HL-60/S4 treated with retinoic acid at 250 ng/mL for 4 days and 3 days (cell line): ENCODE measurements around the gene TFF2.

Experiments
- in situ Hi-C: fragments of 300-500 bp; cut with MboI; formaldehyde crosslinking; loops from 2 replicates; pipeline ENCODE4 v1.7.0; 2022; ENCODE audit warnings: low sequenced_read_pairs

The TFF2 gene

GRCh38 chr21:42308161-42308913 is 42.5 kb downstream of the TFF2 start:
- in situ Hi-C loops: no loop called here

GRCh38 chr21:42307106-42307505 is 43.7 kb downstream of the TFF2 start:
- in situ Hi-C loops: no loop called here

GRCh38 chr21:42306366-42307035 is 44.3 kb downstream of the TFF2 start:
- in situ Hi-C loops: no loop called here

DNA sequence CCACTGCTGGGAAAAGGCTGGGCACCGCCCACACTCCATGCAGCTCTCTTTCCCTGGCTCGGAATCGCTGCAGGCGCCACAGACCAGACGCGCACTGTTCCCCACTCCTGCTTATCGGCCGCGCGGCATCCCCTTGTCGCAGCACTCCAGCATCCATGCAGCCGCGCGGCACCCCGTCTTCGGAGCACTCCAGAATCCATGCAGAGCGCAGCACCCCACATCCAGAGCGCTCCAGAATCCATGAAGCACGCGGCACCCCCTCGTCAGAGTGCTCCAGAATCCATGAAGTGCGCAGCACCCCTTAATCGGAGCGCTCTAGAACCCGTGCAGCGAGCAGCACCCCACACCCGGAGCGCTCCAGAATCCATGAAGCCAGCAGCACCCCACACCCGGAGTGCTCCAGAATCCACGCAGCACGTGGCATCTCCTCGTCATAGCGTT is 45.1 kb downstream of the TFF2 start:
- in situ Hi-C loops: no loop called here

- in situ Hi-C loops: no loop called here
Measured at GRCh38 chr21:42304556-42305454, 46.0 kb downstream of the TFF2 start.

DNA sequence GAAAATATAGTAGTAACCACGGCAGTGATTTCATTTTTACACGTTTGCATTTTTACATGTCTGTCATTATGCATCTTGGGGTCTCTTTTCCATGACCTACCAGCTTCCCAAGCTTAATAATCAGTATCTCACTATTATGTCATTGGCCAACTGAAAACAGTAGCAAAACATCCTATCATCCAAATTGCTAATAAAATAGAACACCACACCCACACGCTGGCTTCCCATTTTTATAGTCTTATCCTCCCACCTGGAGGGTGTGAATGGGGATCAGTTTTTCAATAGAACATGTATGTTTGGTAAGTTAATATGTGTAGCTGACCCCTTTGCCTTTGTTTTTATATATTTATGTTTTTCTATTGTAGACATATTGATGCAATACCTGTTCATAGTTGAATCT is 47.4 kb downstream of the TFF2 start:
- in situ Hi-C loops: no loop called here

DNA sequence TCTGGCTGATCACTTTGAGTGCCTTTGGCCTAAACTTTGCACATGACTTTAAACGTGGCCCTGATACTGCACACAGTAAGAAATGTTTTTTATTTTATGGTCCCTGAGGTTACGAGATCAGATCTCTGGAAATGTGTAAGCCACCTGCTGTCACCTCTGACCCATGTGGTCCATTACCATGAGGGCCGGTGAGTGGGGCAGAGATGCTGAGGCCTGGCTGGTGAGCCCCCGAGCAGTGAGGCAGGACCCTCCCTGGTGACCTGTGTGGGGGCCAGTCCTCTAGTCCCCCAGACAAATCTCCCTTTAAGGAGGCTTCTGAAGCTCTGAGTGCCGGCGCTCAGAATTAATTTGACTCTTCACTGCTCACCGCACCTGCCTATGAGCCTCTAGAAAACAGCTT is 48.0 kb downstream of the TFF2 start:
- in situ Hi-C loops: no loop called here

DNA sequence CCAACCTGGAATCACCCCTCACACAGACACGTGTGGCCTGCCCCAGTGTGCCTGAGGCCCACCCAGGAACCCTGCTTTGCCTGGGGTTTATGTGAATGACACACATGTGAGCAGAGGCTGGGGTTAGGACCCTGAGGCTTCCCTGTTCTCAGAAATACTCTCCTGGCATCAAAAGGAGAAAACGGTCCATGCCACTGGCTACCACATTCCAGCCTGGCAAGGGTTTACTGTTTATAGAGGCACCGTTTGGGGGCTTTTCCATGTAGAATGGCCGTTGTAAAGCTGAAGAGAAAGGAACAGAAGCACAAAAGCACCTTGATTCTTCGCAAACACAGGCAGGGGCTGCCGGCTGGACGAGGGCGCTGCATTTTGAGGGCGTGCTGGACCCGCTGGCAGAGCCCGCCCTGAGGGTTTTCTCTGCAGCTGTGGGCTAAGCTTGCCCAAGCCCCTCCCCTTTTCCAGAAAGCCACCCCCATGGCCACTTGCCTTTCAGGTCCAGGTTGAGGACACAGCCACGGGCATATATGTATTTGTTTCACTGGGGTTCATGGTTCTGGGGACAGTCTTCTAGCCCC is 48.6 kb downstream of the TFF2 start:
- in situ Hi-C loops: no loop called here

GRCh38 chr21:42301371-42302075 is 49.3 kb downstream of the TFF2 start:
- in situ Hi-C loops: no loop called here

- in situ Hi-C loops: no loop called here
Measured at GRCh38 chr21:42300956-42301355, 49.8 kb downstream of the TFF2 start.

DNA sequence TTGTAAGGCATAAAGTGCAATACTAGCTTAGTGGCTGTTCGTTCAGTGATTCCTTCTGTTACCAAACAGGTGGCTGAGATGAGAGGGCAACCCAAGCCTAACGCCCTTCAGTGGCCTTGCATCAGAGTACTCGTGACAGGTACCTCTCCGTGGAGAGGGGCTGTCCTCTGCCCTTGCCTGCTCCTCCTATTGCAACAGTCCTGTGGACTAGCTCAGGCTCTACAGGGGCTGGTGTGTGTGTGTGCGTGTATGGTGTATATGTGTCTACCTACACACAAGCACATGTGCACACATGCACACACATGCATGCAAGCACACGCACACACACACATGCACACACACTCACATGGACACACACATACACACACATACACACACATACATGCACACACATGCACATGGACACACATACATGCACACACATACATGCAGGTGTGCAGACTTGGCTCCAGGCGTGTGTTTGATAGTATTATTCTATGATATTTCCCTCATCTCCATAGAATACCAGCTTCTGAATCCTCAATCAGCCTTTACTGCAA is 50.7 kb downstream of the TFF2 start:
- in situ Hi-C loops: no loop called here

DNA sequence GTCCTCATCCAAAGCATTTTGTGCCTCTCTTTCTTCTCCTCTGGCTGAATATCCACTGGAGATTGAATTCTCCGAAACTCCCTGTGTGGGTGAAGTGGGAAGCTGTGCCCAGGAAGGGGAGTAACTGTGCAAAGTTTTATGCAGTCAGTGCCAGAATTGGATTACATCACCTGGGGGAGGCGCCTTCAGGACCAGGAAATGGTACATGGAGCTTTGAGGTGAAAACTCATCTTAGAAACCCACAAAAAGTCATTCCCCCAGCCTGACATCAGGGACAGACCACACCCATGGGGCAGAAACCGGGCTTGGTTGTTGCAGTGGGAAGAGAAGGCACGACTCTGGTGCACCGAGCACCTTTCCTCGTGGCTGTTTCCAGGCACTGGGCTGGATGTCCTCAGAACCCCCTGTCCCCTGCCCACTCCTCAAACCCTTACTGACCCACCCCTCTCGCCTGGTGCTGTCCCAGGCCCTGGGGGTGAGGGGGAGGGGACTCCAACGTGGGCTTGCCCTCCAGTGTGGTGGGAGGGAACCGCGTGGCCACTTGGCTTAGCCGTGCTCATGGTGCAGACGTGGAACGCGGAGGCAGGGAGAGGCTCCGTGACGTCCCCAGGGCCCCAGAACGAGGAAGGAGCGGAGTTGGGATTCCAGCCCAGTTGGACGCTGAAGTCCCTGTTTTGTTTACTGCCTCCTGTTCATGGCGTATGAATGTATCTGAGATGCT is 51.3 kb downstream of the TFF2 start:
- in situ Hi-C loops: no loop called here

DNA sequence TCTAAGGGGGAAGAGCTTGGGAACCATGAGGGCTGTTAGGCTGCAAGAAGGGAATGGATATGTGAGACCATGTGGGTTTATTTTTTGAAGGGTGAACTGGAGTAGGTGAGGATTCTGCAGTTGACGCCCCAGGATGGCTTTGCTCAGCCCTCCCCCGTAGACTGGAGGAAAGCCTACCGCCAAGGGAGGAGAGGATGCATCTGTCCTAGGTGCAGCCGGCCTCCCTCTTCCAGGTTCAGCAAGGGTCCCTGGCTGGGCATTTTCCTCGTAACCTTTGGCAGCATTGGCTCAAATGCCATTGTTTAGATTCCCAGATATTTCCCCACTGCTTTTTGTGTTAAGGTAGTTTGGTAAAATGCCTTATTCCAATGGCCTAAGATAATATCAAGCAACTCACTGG is 52.1 kb downstream of the TFF2 start:
- in situ Hi-C loops: no loop called here

DNA sequence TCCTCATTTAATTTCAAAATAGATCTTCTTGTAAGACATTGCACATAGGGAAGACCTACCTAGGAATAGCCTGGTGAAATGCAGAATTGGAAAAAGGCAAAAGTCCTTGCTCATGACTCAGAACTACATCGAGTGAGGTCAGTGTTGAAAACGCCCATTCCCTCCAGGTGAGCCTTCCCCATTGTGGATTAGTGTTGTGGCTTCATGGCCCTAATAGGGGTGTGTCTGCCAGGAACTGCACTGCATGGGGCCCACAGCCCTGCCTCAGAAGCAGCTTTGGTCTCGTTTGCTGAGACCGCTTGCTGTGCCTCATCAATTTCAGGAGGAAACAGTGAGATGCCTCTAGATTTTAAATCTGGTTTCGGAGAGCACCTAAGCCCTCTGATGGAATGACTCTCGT is 52.6 kb downstream of the TFF2 start:
- in situ Hi-C loops: no loop called here

GRCh38 chr21:42297377-42297776 is 53.4 kb downstream of the TFF2 start:
- in situ Hi-C loops: no loop called here

DNA sequence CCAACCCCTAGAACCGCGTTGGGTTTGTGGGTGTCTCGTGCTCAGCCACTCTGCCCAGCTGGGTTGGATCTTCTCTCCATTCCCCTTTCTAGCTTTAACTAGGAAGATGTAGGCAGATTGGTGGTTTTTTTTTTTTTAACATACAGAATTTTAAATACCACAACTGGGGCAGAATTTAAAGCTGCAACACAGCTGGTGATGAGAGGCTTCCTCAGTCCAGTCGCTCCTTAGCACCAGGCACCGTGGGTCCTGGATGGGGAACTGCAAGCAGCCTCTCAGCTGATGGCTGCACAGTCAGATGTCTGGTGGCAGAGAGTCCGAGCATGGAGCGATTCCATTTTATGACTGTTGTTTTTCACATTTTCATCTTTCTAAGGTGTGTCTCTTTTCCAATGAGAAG is 54.3 kb downstream of the TFF2 start:
- in situ Hi-C loops: no loop called here
